Psoas muscle (tissue), 8 donors: ENCODE measurements around the gene SRM. TPM values are rescaled to one million over a fixed set of nuclear protein-coding genes. Genes with fewer than 3 reads are reported as not detected.
A peak's percentile ranks its signal among the peaks of the same experiment; 100 is the strongest.
"Not testable (repeated sequence)": the region's sequence is repeated elsewhere in the genome, so short reads cannot be mapped to it uniquely, and the experiment has no call there.

ENCODE experiments used
- ATAC-seq, 4 donors: fragments of 200-7000 bp; cut with Tn5 transposase; one replicate each; pipeline ENCODE4 v1.9.1; 2020; ENCODE audit warnings: moderate library complexity in 3 of 4, mild to moderate bottlenecking in 2 of 4
- DNase-seq, 2 donors: peaks; one replicate each; pipeline ENCODE4 v3.0.0-alpha.2; 2020
- H3K27ac ChIP-seq: fragments of 200-600 bp; one replicate; pipeline ENCODE4 v1.8.0; 2022
- H3K27me3 ChIP-seq, 3 donors: fragments of 200-600 bp in 1 of 3; one replicate each; pipeline versions ENCODE4 v1.6.1 to v1.8.0; 2013 to 2022; ENCODE audit warnings: low read length in 2 of 3, mild to moderate bottlenecking in 2 of 3, moderate library complexity in 1 of 3; ENCODE audit not compliant: insufficient read depth in 3 of 3
- H3K36me3 ChIP-seq, 2 donors: fragments of 200-600 bp in 1 of 2; one replicate each; pipeline versions ENCODE4 v1.6.1 to v1.8.0; 2013 to 2022; ENCODE audit warnings: low read depth in 1 of 2, mild to moderate bottlenecking in 1 of 2, moderate library complexity in 1 of 2; ENCODE audit not compliant: insufficient read depth in 1 of 2
- H3K4me1 ChIP-seq: fragments of 200-600 bp; one replicate; pipeline ENCODE4 v1.8.0; 2022
- H3K4me3 ChIP-seq: fragments of 200-600 bp; one replicate; pipeline ENCODE4 v1.8.0; 2022; ENCODE audit warnings: mild to moderate bottlenecking
- H3K9me3 ChIP-seq: fragments of 200-600 bp; one replicate; pipeline ENCODE4 v1.8.0; 2022
- WGBS, 3 donors: extraction: QIAGEN DNeasy Blood & Tissue Kit; methylation state at CpG; one replicate each; pipeline versions ENCODE4 v1.1.6 to v1.1.7; 2013; 5-methylcytosine and 5-hydroxymethylcytosine counted together
- intact Hi-C, 2 donors: fragments of 100-400 bp; cut with DNase I; formaldehyde crosslinking; loops; one replicate each; pipeline versions ENCODE4 v1.11.0 to v1.14.2; 2022
- polyA plus RNA-seq, 3 donors: library from polyadenylated mRNA; stranded (reverse); fragments of 200-250 nt; gene quantifications; one replicate each; pipeline ENCODE4 v1.2.3, GENCODE V29; 2013
- total RNA-seq, 4 donors: library from RNA; stranded (reverse); fragmentation: NEBNext Ultra II Directional in 2 of 4; extraction: Animal tissue kit (Norgen Biotek cat#: 25700) in 2 of 4; gene quantifications; one replicate each; pipeline versions ENCODE4 v1.2.1 to v1.2.4, GENCODE V29; 2021 to 2023
- TF ChIP-seq, protein P1 (sequence below): fragments of 200-600 bp; IDR thresholded peaks from one replicate; pipeline ENCODE4 v1.8.0; 2022; ENCODE audit warnings: antibody characterized with exemption
- donor health status: healthy with polysubstance abuse.
- donor health status: DM: no; HTN: no; CAD: no; lungs with moderate emphysema.
- donor health status: Bipolar disorder and iron deficiency.
- donor health status: healthy.
- donor health status: DM: yes; HTN: yes; CAD: no.
- donor health status: DM: no; HTN: no; CAD: no.
- donor health status: DM: no; HTN: no; CAD: no.
- donor health status: DM: yes; HTN: yes; CAD: no.

SRM gene
- total and polyA plus RNA-seq, 7 donors = 60.4 to 163 (median 79.3) TPM

DNA sequence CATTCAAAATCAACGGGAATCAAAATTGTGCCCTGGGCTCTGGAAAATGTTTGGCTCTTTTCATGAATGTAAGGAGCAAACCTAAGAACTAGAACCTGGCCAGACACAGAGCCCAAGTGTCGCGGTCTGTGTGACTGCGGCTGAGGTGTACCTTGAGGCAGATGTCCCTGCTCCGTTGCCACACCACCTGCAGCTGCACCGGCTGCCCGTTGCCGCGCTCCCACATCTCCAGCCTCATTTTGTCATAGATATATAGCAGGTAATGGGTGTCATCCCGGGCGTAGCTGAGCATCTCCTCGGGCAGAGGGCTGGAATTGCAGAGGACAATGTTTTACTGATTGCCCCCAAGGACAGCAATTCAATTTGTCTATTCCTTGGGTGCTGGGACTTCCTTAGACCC lies 21.1 kb upstream of the SRM start:
- TF ChIP-seq, protein P1, sequence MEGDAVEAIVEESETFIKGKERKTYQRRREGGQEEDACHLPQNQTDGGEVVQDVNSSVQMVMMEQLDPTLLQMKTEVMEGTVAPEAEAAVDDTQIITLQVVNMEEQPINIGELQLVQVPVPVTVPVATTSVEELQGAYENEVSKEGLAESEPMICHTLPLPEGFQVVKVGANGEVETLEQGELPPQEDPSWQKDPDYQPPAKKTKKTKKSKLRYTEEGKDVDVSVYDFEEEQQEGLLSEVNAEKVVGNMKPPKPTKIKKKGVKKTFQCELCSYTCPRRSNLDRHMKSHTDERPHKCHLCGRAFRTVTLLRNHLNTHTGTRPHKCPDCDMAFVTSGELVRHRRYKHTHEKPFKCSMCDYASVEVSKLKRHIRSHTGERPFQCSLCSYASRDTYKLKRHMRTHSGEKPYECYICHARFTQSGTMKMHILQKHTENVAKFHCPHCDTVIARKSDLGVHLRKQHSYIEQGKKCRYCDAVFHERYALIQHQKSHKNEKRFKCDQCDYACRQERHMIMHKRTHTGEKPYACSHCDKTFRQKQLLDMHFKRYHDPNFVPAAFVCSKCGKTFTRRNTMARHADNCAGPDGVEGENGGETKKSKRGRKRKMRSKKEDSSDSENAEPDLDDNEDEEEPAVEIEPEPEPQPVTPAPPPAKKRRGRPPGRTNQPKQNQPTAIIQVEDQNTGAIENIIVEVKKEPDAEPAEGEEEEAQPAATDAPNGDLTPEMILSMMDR = no peak
- H3K4me1 ChIP-seq = no peaks in the 10 kb centered on the region
- intact Hi-C loops = no loop called here
- ATAC-seq (no peak), DNase-seq (peak in 1 of 2 donors; percentile 28)
- no peak overlapping the region for H3K27ac ChIP-seq
- no peak overlapping the region for H3K4me3 ChIP-seq
- peaks cover 14 to 78% of the 10 kb centered on the region in 2 donors for H3K36me3 ChIP-seq
- 84 to 86% (median 85%) methylated on average over 12 of the region's 12 CpGs for WGBS, 3 donors
- no peaks in the 10 kb centered on the region for H3K9me3 ChIP-seq
- H3K27me3 ChIP-seq = no peaks in the 10 kb centered on the region

DNA sequence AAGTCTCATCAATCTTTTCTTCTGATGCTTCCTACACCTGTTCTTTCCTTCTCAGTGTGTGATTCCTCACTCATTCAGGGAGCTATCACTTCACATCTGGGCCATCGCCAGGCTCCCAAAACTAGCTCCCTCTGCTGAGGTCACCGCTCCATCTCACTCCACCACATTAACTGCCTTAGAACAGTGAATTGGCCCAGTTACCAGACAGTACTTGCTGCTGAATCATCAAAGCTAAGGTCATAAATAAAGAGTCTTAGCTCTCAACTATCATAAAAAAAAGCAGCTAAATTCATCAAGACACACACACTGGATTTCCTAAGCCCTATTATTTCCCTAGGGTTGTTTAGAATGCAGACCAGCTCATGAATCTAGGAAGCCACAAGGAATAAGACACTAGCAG lies 18.8 kb upstream of the SRM start:
- no peaks in the 10 kb centered on the region for H3K9me3 ChIP-seq
- peak in 2 of 4 donors; percentile 71 to 74 for ATAC-seq
- TF ChIP-seq, protein P1 = no peak
- H3K36me3 ChIP-seq = peaks cover 17 to 95% of the 10 kb centered on the region in 2 donors
- 78 to 100% (median 87%) methylated on average over 2 of the region's 2 CpGs for WGBS, 3 donors
- H3K27ac ChIP-seq = no peak overlapping the region
- H3K4me3 ChIP-seq = no peak overlapping the region
- H3K27me3 ChIP-seq = no peaks in the 10 kb centered on the region
- H3K4me1 ChIP-seq = no peaks in the 10 kb centered on the region
- intact Hi-C loops = no loop called here
- DNase-seq = peak in 1 of 2 donors; percentile 51

- intact Hi-C loops = loop anchor here (5.0 kb wide), 2 partner anchors 34 to 36 kb away; no protein-coding TSS in a partner anchor
- H3K27ac ChIP-seq, H3K4me1 ChIP-seq, H3K9me3 ChIP-seq, ATAC-seq, H3K4me3 ChIP-seq, H3K27me3 ChIP-seq: not testable (repeated sequence)
- WGBS, 3 donors = 93 to 98% (median 94%) methylated on average over 7 of the region's 7 CpGs
- H3K36me3 ChIP-seq = peaks cover 10 to 97% of the 10 kb centered on the region in 2 donors
- DNase-seq = peak in 1 of 2 donors; percentile 1
Measured at GRCh38 chr1:11073398-11073797, 13.6 kb upstream of the SRM start.

DNA sequence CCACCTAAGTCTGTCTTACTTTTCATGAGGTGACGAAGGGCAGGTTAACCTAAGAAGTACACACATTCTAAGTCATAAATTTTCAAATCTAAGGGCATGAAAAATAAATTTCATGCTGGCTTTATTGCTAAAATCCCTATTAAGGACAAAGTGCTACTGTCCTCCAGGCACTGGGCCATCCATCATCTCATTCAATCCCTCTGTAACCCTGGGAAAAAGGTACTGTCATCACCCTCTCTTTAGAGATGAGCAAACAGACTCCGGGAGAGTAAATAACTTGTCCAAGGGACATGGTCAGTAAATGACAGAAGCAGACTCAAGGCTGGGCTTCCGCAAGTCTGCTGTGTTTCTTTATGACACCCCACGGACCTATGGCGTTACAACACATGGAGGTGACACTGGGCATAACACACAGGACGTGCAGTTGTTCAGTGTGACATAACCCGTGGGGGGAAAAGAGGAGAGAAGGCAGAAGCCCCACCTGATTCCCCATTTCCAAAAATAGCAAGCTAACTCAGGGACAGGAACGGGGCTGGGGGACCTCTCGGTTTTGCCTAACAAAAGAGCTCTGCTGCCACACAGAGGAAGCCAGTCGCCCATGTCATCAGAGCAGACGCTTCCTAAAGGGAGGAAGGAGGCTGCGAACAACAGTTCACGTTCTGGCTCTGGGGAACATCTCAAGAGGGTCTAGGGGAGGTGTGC lies 12.5 kb upstream of the SRM start:
- 53 to 74% (median 58%) methylated on average over 13 of the region's 13 CpGs for WGBS, 3 donors
- DNase-seq = peak in 1 of 2 donors; percentile 8
- ATAC-seq = peak in 3 of 4 donors; percentile 54 to 61 (median 56)
- Histone ChIP-seq H3K36me3 (peaks cover 10 to 99% of the 10 kb centered on the region in 2 donors), H3K9me3 (no peaks in the 10 kb centered on the region), H3K27ac (no peak overlapping the region), H3K4me1 (no peaks in the 10 kb centered on the region), H3K4me3 (no peak overlapping the region), H3K27me3 (no peaks in the 10 kb centered on the region)
- intact Hi-C loops = loop anchor here (5.0 kb wide), 2 partner anchors 35 kb away; no protein-coding TSS in a partner anchor
- TF ChIP-seq, protein P1 = peak; percentile 16

GRCh38 chr1:11071463-11072215 lies 11.8 kb upstream of the SRM start:
- ATAC-seq = peak in 1 of 4 donors; percentile 31
- 73 to 86% (median 77%) methylated on average over 15 of the region's 15 CpGs for WGBS, 3 donors
- no peak overlapping the region for H3K4me3 ChIP-seq

More at GRCh38 chr1:11071463-11072215, 11.8 kb upstream of the SRM start:
- H3K27ac ChIP-seq = no peak overlapping the region
- peak in 1 of 2 donors; percentile 28 for DNase-seq
- TF ChIP-seq, protein P1 = no peak
- no peaks in the 10 kb centered on the region for H3K9me3 ChIP-seq
- peaks cover 12 to 97% of the 10 kb centered on the region in 2 donors for H3K36me3 ChIP-seq
- intact Hi-C loops = loop anchor here (5.0 kb wide), 2 partner anchors 34 to 36 kb away; no protein-coding TSS in a partner anchor
- no peaks in the 10 kb centered on the region for H3K4me1 ChIP-seq
- no peaks in the 10 kb centered on the region for H3K27me3 ChIP-seq
